Heart left ventricle (tissue), 16 donors: ENCODE data around the gene TTLL1. TPM values are rescaled to one million over a fixed set of nuclear protein-coding genes. Genes with fewer than 3 reads are reported as not detected.
A peak's percentile ranks its signal among the peaks of the same experiment; 100 is the strongest.

Source experiments
- ATAC-seq, 4 donors: fragments of 200-7000 bp; cut with Tn5 transposase; one replicate each; pipeline ENCODE4 v1.9.1; 2020 to 2022; ENCODE audit warnings: moderate library complexity in 4 of 4, mild to moderate bottlenecking in 3 of 4, moderate number of reproducible peaks in 1 of 4
- DNase-seq, 5 donors: peaks; one replicate each; pipeline ENCODE4 v3.0.0-alpha.2; 2020
- H3K27ac ChIP-seq, 12 donors: fragments of 200-600 bp; sonication (generic) in 4 of 12; one replicate each; pipeline versions ENCODE4 v1.5.0 to v1.8.0; 2016 to 2022; ENCODE audit warnings: mild to moderate bottlenecking in 2 of 12
- H3K27me3 ChIP-seq, 9 donors: fragments of 200-600 bp; sonication (generic) in 2 of 9; one replicate each; pipeline versions ENCODE4 v1.5.1 to v1.8.0; 2016 to 2022; ENCODE audit warnings: mild to moderate bottlenecking in 3 of 9
- H3K36me3 ChIP-seq, 9 donors: fragments of 200-600 bp; sonication (generic) in 2 of 9; one replicate each; pipeline versions ENCODE4 v1.5.0 to v1.8.0; 2018 to 2022; ENCODE audit warnings: mild to moderate bottlenecking in 2 of 9
- H3K4me1 ChIP-seq, 12 donors: fragments of 200-600 bp; sonication (generic) in 4 of 12; one replicate each; pipeline versions ENCODE4 v1.5.0 to v1.8.0; 2016 to 2022; ENCODE audit warnings: mild to moderate bottlenecking in 3 of 12
- H3K4me3 ChIP-seq, 12 donors: fragments of 200-600 bp; sonication (generic) in 4 of 12; one replicate each; pipeline versions ENCODE4 v1.5.0 to v1.8.0; 2017 to 2022; ENCODE audit warnings: mild to moderate bottlenecking in 9 of 12, moderate library complexity in 4 of 12
- H3K9me3 ChIP-seq, 12 donors: fragments of 200-600 bp; sonication (generic) in 4 of 12; one replicate each; pipeline versions ENCODE4 v1.5.0 to v1.8.0; 2016 to 2022; ENCODE audit warnings: mild to moderate bottlenecking in 1 of 12
- CTCF ChIP-seq, 12 donors: fragments of 200-600 bp; sonication (generic) in 4 of 12; IDR thresholded peaks; one replicate each; pipeline versions ENCODE4 v1.5.0 to v1.8.0; 2018 to 2022; ENCODE audit warnings: antibody characterized with exemption in 12 of 12, mild to moderate bottlenecking in 5 of 12
- POLR2A ChIP-seq, 2 donors: fragments of 450-650 bp; IDR thresholded peaks; one replicate each; pipeline ENCODE4 v1.6.1; 2017; ENCODE audit warnings: antibody characterized with exemption in 2 of 2, mild to moderate bottlenecking in 2 of 2, moderate library complexity in 2 of 2
- WGBS, 4 donors: extraction: QIAGEN DNeasy Blood & Tissue Kit in 2 of 4; methylation state at CpG; one replicate each; pipeline versions ENCODE4 v1.1.5 to v1.1.7; 2013 to 2018; 5-methylcytosine and 5-hydroxymethylcytosine counted together
- intact Hi-C, 10 donors: fragments of 100-400 bp; cut with DNase I; formaldehyde crosslinking; loops; one replicate each; pipeline versions ENCODE4 v1.11.1 to v1.14.2; 2022
- polyA plus RNA-seq, 2 donors: library from polyadenylated mRNA; stranded (reverse); fragments of 200-250 nt; gene quantifications; one replicate each; pipeline ENCODE4 v1.2.3, GENCODE V29; 2013
- total RNA-seq, 9 donors: library from RNA; depleted of rRNA in 2 of 9; stranded (reverse); fragments of >200 nt in 2 of 9; fragmentation: NEBNext Ultra II Directional in 3 of 9; extraction: Animal tissue kit (Norgen Biotek cat#: 25700) in 3 of 9; gene quantifications; one replicate each; pipeline versions ENCODE4 v1.1.0 to v1.2.4, GENCODE V29; 2016 to 2023
- donor health status: ischemic (EF 13 %, LVEDD 7.1; RV severe dilation, severe dysfunction).
- donor health status: healthy with polysubstance abuse.
- donor health status: DM: no; HTN: yes; CAD: no.
- donor health status: DM: no; HTN: no; CAD: no.
- donor health status: ischemic (EF 25% LVEDD 6.9; RV normal size, moderate dysfunction).
- donor health status: ischemic (EF 25% LVEDD 5.7; RV mildly dilated, moderate dysfunction).
- donor health status: healthy.
- donor health status: DM: yes; HTN: yes; CAD: no.
- donor health status: ischemic (EF 35%, LVEDD 5.7; RV mildly dilated, moderate dysfunction).
- donor health status: nonischemic (EF 11% LVEDD 7.7; RV severe dilation, severe dysfunction).
- donor health status: DM: yes; HTN: yes; CAD: no.
- donor health status: PGD.
- donor health status: ischemic (EF 29% LVEDD 5.4; RV normal size, mild dysfunction).
- donor health status: nonischemic (EF 23%, LVEDD 6.1; RV moderate dilation, normal function).

TTLL1 gene
- total and polyA plus RNA-seq, 11 donors, result 4.4 to 13.2 (median 7.5) TPM

GRCh38 chr22:43127166-43127908 lies 38.1 kb upstream of the TTLL1 start:
- Histone ChIP-seq H3K9me3 (no peaks in the 10 kb centered on the region), H3K4me3 (no peak overlapping the region), H3K36me3 (peaks cover 0 to 10% (median under 1%) of the 10 kb centered on the region in 9 donors), H3K27ac (no peak overlapping the region), H3K4me1 (peaks cover 0 to 20% (median 9%) of the 10 kb centered on the region in 12 donors), H3K27me3 (no peaks in the 10 kb centered on the region)
- TF ChIP-seq POLR2A (IDR thresholded peaks at IDR 0.05), result no peak
- no peak for TF ChIP-seq CTCF (IDR thresholded peaks at IDR 0.05)
- 90 to 91% (median 90%) methylated on average over 13 to 17 of the region's 17 CpGs for WGBS, 4 donors
- no peak for ATAC-seq
- intact Hi-C loops, result no loop called here
- DNase-seq, result no peak

- 55 to 62% (median 59%) methylated on average over 4 to 5 of the region's 5 CpGs for WGBS, 4 donors
- Histone ChIP-seq H3K4me1 (peaks cover 0 to 16% (median 5%) of the 10 kb centered on the region in 12 donors), H3K27ac (no peak overlapping the region), H3K36me3 (peaks cover 0 to 4% (median 0%) of the 10 kb centered on the region in 9 donors), H3K4me3 (no peak overlapping the region), H3K27me3 (no peaks in the 10 kb centered on the region), H3K9me3 (no peaks in the 10 kb centered on the region)
- ATAC-seq (peak in 2 of 4 donors; percentile 13 to 24), DNase-seq (no peak)
- intact Hi-C loops, result no loop called here
- no peak for TF ChIP-seq CTCF (IDR thresholded peaks at IDR 0.05)
- no peak for TF ChIP-seq POLR2A (IDR thresholded peaks at IDR 0.05)
Measured at GRCh38 chr22:43126501-43127165, 37.4 kb upstream of the TTLL1 start.

- no peak overlapping the region for H3K27ac ChIP-seq
- H3K27me3 ChIP-seq, result peaks cover 0 to 6% (median 0%) of the 10 kb centered on the region in 9 donors
- H3K4me3 ChIP-seq, result no peak overlapping the region
- 71 to 84% (median 76%) methylated on average over 4 to 7 of the region's 7 CpGs for WGBS, 4 donors
- no peak for DNase-seq
- H3K36me3 ChIP-seq, result no peaks in the 10 kb centered on the region
- H3K9me3 ChIP-seq, result no peaks in the 10 kb centered on the region
- peaks cover 0 to 14% (median 0%) of the 10 kb centered on the region in 12 donors for H3K4me1 ChIP-seq
- no peak for TF ChIP-seq POLR2A (IDR thresholded peaks at IDR 0.05)
- TF ChIP-seq CTCF (IDR thresholded peaks at IDR 0.05), result no peak
- intact Hi-C loops, result no loop called here
- ATAC-seq, result no peak
Measured at GRCh38 chr22:43118953-43119458, 29.8 kb upstream of the TTLL1 start.
